Measurements from ENCODE around the gene PPM1L. TPM values are rescaled to one million over a fixed set of nuclear protein-coding genes. Genes with fewer than 3 reads are reported as not detected.

Gene PPM1L
- total and polyA plus RNA-seq, 10 of the 15 experiments (the other 5 are each of a cell fraction or from before 2014, with no cell fraction given), result under 0.01 to 0.33 (median 0.06) TPM; not detected in 1

DNA sequence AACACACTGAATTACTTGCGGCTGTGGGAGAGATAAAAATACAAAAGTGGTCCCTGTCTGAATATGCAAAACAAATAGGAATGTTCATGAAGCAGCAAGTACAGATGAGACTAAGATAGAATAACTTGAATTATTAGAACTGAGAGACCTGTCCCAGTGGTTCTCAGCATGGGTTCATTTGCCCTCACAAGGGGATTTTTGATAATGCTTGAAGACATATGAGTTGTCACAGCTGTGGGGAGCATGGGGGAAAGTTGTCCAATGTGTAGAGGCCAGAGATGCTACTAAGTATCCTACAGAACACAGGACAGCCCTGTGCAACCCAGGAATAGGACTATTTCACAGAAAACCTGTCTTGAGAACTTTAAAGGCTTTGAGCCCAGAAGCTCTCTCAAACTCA, 22.4 kb downstream of the PPM1L start (continued):
- TF ChIP-seq BMI1 (IDR thresholded peaks at IDR 0.05; ENCODE audit: borderline replicate concordance) (no peak), POU2F2 (IDR thresholded peaks at IDR 0.05; ENCODE audit: borderline replicate concordance, low read depth, low read length) (no peak)

DNA sequence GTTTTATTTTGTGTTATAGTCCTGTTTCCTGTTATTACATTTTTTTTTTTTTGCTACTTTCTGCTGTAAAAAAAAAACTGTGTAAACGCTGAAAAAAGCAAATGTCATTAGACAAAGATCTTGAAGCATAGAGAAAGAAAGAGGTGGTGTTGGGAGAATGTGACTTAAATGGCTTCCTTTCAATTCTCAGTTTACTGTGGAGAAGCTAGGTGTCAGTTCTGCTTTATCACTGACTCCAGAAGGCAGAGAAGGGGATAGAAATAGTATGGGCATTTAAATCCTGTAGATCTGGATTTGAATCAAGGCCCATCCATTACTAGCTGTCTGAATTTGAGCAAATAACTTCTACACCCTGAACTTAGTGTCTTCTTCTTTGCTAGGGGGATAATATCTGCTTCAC, 23.0 kb downstream of the PPM1L start:
- TF ChIP-seq TCF12 (IDR thresholded peaks at IDR 0.05; ENCODE audit: low read depth, low read length), result no peak
- no peak for TF ChIP-seq PAX8 (IDR thresholded peaks at IDR 0.05)
- Histone ChIP-seq H4K20me1 (ENCODE audit: control insufficient read depth, insufficient read depth) (no peaks in the 10 kb centered on the region), H3K27me3 (replicated peaks in 1 of 2; ENCODE audit: control insufficient read depth in 2 of 2, insufficient read depth in 2 of 2, low read length in 1 of 2) (no peaks in the 10 kb centered on the region; a peak in 1 of 4 replicates), H3K9ac (ENCODE audit: control insufficient read depth, insufficient read depth, low read length) (no peak overlapping the region), H3K27ac (ENCODE audit: control insufficient read depth, insufficient read depth) (no peak overlapping the region), H3K4me2 (ENCODE audit: control insufficient read depth, insufficient read depth) (no peak overlapping the region), H3K4me3 (no peak overlapping the region), H3K9me3 (replicated peaks; ENCODE audit: control insufficient read depth, insufficient read depth, low read length) (no peaks in the 10 kb centered on the region), H3K79me2 (ENCODE audit: control insufficient read depth, insufficient read depth, low read length) (no peaks in the 10 kb centered on the region), H3K36me3 (ENCODE audit: control insufficient read depth in 2 of 2, insufficient read depth in 2 of 2, low read length in 1 of 2) (no peaks in the 10 kb centered on the region), H2AFZ (ENCODE audit: control insufficient read depth, low read depth, low read length) (no peak overlapping the region), H3K4me1 (ENCODE audit: control insufficient read depth, insufficient read depth, low read length) (no peaks in the 10 kb centered on the region)
- DNase-seq (ENCODE audit: low read depth, low spot score) (no peak), ATAC-seq (no peak), FAIRE-seq (no peak)
- WGBS (ENCODE audit: insufficient coverage, insufficient replicate concordance, low lambda C conversion rate, missing lambda C conversion rate), result 17% methylated on average over 1 of the region's 1 CpG
- BruUV-seq (replicated peaks), result no TSS peak
- POLR2A ChIA-PET, result no interaction called here
- in situ Hi-C loops (cut with MboI) (no loop called here), intact Hi-C loops (cut with micrococcal nuclease; ENCODE audit: unreplicated experiment) (no loop called here)
- SMC1A ChIA-PET (ENCODE audit: uncharacterized antibody, unreplicated experiment), result interaction anchor here (2.5 kb wide), 1 partner anchor 13 kb away, joined by 8 read pairs; no protein-coding TSS in a partner anchor
- CTCF ChIA-PET, result no interaction called here
- RAD21 ChIA-PET (ENCODE audit: unreplicated experiment), result no interaction called here

DNA sequence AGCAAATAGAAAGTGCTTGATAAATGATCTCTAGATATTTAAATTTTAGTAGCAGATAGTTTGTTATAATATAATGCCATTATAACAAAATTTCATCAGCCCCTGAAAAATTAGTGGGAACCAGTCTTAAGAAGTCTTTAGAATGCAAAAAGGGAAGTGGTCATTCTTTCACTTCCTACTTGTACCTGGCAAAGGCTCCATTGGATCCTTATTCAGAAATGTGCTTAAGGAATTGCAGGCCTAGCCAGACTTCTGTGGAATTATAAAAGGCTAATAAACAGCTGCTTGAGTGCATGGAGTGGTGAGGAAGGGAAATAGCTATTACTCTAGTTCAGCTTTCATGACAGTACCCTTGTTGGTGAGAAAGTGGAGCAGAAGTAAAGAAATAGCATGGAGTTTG, 24.2 kb downstream of the PPM1L start:
- H3K4me1 ChIP-seq (ENCODE audit: control insufficient read depth, insufficient read depth, low read length), result no peaks in the 10 kb centered on the region
- in situ Hi-C loops (cut with MboI) (no loop called here), intact Hi-C loops (cut with micrococcal nuclease; ENCODE audit: unreplicated experiment) (no loop called here)
- ChIA-PET RAD21 (ENCODE audit: unreplicated experiment) (interaction anchor here (0.5 kb wide), 1 partner anchor 43 kb away, joined by 3 read pairs; no protein-coding TSS in a partner anchor), SMC1A (ENCODE audit: uncharacterized antibody, unreplicated experiment) (interaction anchor here (1.1 to 2.5 kb wide), 2 partner anchors 12 to 83 kb away, joined by 3 to 8 read pairs; no protein-coding TSS in a partner anchor), POLR2A (no interaction called here), CTCF (interaction anchor here (1.0 kb wide), 1 partner anchor 64 kb away, joined by 3 read pairs; no protein-coding TSS in a partner anchor)
- no peak overlapping the region for H3K4me2 ChIP-seq (ENCODE audit: control insufficient read depth, insufficient read depth)
- no peak for FAIRE-seq
- ATAC-seq, result no peak
- H3K27me3 ChIP-seq (replicated peaks in 1 of 2; ENCODE audit: control insufficient read depth in 2 of 2, insufficient read depth in 2 of 2, low read length in 1 of 2), result no peaks in the 10 kb centered on the region; a peak in 1 of 4 replicates
- TF ChIP-seq, protein P1, sequence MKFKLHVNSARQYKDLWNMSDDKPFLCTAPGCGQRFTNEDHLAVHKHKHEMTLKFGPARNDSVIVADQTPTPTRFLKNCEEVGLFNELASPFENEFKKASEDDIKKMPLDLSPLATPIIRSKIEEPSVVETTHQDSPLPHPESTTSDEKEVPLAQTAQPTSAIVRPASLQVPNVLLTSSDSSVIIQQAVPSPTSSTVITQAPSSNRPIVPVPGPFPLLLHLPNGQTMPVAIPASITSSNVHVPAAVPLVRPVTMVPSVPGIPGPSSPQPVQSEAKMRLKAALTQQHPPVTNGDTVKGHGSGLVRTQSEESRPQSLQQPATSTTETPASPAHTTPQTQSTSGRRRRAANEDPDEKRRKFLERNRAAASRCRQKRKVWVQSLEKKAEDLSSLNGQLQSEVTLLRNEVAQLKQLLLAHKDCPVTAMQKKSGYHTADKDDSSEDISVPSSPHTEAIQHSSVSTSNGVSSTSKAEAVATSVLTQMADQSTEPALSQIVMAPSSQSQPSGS (IDR thresholded peaks at IDR 0.05; ENCODE audit: low read length), result no peak
- TF ChIP-seq BHLHE40 (IDR thresholded peaks at IDR 0.05; ENCODE audit: borderline replicate concordance in 1 of 2, low read depth in 2 of 2, low read length in 1 of 2) (no peak), SPI1 (IDR thresholded peaks at IDR 0.05; ENCODE audit: borderline replicate concordance, insufficient read depth, low read depth, low read length) (peak; percentile 51; the same call in 1 of the 2 replicates), KDM1A (IDR thresholded peaks at IDR 0.05; ENCODE audit: borderline replicate concordance) (no peak)
- H3K4me3 ChIP-seq, result no peak overlapping the region
- no TSS peak for BruUV-seq (replicated peaks)
- H3K79me2 ChIP-seq (ENCODE audit: control insufficient read depth, insufficient read depth, low read length), result no peaks in the 10 kb centered on the region
- H4K20me1 ChIP-seq (ENCODE audit: control insufficient read depth, insufficient read depth), result no peaks in the 10 kb centered on the region
- no peaks in the 10 kb centered on the region for H3K36me3 ChIP-seq (ENCODE audit: control insufficient read depth in 2 of 2, insufficient read depth in 2 of 2, low read length in 1 of 2)
- H3K9me3 ChIP-seq (replicated peaks; ENCODE audit: control insufficient read depth, insufficient read depth, low read length), result no peaks in the 10 kb centered on the region
- H2AFZ ChIP-seq (ENCODE audit: control insufficient read depth, low read depth, low read length), result no peak overlapping the region
- H3K27ac ChIP-seq (ENCODE audit: control insufficient read depth, insufficient read depth), result no peak overlapping the region
- H3K9ac ChIP-seq (ENCODE audit: control insufficient read depth, insufficient read depth, low read length), result no peak overlapping the region
- DNase-seq (ENCODE audit: low read depth, low spot score), result no peak

All from GM12878 (cell line).